LNCAP (cell line): Measurements from ENCODE around the gene DISP3.

Experiments
- CTCF ChIP-seq: fragments of 450-650 bp; IDR thresholded peaks from 2 replicates; pipeline ENCODE4 v1.5.1; 2017; ENCODE audit warnings: mild to moderate bottlenecking

DISP3 gene

GRCh38 chr1:11434926-11435325, 44.0 kb upstream of the DISP3 start:
- TF ChIP-seq CTCF, result no peak

DNA sequence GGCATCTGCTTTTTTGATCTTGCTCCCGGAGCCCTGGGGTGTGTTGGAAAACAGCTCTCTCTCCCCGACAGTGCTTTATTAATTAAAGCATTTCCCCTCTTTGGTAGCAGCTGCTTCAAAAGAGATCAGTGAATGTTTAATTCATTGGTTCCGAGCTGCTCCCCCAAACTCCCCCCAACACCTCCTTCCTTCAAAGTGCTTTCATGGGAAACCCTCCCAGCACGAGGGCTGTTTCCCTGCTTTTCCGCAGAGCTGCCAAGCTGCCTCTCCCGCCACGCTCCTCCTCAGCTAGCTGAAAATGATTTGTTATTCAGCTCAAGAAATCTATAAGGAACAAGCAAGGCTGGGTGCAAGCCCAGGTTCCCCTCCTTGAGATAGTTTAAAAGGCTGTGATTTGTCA, 40.0 kb upstream of the DISP3 start:
- TF ChIP-seq CTCF, result no peak

DNA sequence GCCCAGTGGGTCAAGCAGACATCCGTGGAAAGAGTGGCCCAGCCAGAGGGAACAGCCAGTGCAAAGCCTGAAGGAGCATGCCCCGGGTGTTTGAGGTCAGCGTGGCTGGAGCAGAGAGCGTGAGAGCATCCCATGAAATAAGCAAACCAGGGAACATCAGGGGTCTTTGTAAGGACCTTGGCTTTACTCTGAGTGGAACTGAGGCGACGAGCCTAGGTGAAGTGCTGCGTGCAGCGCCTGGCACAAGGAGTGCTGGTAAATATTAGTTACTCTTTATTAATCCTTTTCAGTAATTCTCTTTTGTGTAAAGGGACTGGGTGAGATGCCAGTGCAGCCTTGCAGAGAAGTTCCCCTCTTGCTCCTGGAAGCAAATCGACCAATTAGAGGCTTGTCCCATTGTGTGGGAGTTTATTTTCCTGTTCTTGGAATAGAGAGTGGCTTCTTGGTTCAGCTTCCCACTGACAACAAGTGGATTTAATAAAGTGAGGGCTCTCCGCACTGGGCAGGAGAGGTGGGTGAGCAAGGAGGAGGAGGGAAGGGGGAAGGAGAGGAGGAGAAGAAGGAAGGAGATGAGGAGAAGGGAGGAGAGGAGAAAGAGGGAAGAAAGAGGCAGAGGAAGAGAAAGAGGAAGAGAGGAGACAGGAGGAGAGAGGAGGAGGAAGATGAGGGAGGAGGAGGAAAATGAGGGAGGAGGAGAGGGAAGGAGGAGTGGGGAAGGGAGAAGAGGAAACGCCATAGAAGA, 37.6 kb upstream of the DISP3 start:
- TF ChIP-seq CTCF, result no peak

DNA sequence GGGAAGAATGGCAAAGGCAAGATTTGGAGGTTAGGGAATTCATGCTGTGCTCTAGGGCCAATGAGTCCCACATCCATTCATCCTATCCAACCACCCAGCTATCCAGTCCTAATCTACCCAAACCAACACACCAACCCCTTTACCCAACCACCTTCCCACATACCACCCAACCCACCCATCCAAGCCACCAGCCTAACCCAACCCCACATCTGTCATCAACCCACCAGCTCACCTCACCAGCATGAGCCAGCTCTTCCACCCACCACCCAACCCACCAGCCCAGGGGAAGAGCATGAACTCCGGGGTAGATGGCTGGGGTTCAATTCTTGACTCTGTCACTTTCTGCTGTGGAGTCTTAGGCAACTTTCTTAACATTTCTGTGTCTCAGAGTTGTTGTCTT, 35.9 kb upstream of the DISP3 start:
- no peak for TF ChIP-seq CTCF

DNA sequence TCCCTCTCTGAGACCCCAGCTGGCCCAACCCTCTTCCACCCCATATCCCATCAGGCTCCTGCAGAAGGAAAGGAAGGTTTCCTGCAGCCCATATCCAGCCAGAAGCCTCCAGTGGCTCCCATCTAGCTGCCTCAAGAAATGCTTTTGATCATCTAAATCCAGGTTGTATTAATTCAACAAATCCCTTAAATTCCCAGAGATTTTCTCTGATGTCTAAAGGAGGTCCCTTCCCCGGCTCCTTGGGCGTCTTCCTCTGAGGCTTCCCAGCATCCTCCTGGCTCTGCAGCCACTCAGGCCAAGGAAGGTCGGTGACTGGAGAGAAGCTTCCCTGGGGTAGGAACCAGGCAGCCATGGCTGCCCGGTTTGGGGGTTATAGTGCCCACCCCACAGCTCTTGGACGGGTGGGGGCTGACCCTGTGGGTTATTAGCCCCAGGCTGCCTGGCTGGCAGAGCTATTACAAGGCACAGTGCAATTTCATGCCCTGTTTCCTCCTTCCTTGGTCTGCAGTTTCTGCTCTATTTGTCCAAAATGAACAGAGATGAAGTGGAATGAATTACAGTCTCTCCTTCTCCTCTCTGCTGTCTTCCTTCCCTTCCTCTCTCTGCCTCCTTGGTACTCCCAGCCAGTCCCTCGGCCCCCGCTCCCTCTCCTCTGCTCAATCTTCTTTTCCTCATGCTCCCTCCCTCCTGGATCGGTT, 34.8 kb upstream of the DISP3 start:
- no peak for TF ChIP-seq CTCF

- no peak for TF ChIP-seq CTCF
These were observed 34.0 kb upstream of the DISP3 start for GRCh38 chr1:11444907-11445306.

GRCh38 chr1:11447903-11448302, 31.1 kb upstream of the DISP3 start:
- TF ChIP-seq CTCF, result no peak
